ENCODE measurements around the gene KIRREL2. TPM values are rescaled to one million over a fixed set of nuclear protein-coding genes. Genes with fewer than 3 reads are reported as not detected.

KIRREL2 gene
- total and polyA plus RNA-seq, 2 of the 8 experiments (the other 6 are each of a cell fraction or from before 2014, with no cell fraction given): 2.4 to 4.6 TPM

- H3K36me3 ChIP-seq (ENCODE audit: control insufficient read depth in 2 of 4, insufficient read depth in 4 of 4, low read length in 3 of 4): peaks cover 15 to 59% (median 24%) of the 10 kb centered on the region in 4 experiments
Observed at GRCh38 chr19:35894342-35894741, 37.6 kb downstream of the KIRREL2 start.

More at GRCh38 chr19:35894342-35894741, 37.6 kb downstream of the KIRREL2 start:
- Histone ChIP-seq H3K4me2 (ENCODE audit: insufficient read depth in 1 of 2, low read depth in 2 of 2, low read length in 2 of 2) (no peak overlapping the region), H3K4ac (replicated peaks; ENCODE audit: insufficient read length, low read depth, low read length) (no peak overlapping the region), H3K14ac (ENCODE audit: insufficient read length) (no peak overlapping the region), H3K9me3 (ENCODE audit: insufficient read depth in 2 of 2, low read depth in 1 of 2, low read length in 1 of 2) (no peaks in the 10 kb centered on the region), H2BK15ac (ENCODE audit: low read length) (no peak overlapping the region), H2BK12ac (ENCODE audit: low read depth, low read length) (no peak overlapping the region), H2AFZ (ENCODE audit: low read length) (no peak overlapping the region), H3K18ac (ENCODE audit: extremely low read depth, low read length) (no peak overlapping the region), H2AK5ac (ENCODE audit: low read depth, low read length) (no peak overlapping the region), H3K4me1 (replicated peaks in 1 of 4; ENCODE audit: control insufficient read depth in 3 of 4, insufficient read depth in 4 of 4, low read length in 3 of 4) (peaks cover 0 to 5% (median 0%) of the 10 kb centered on the region in 4 experiments; a peak in 3 of 7 replicates), H2BK5ac (ENCODE audit: low read depth, low read length) (no peak overlapping the region), H3K27me3 (replicated peaks in 1 of 4; ENCODE audit: control insufficient read depth in 3 of 4, extremely low read depth in 1 of 4, insufficient read depth in 3 of 4, low read length in 3 of 4) (no peaks in the 10 kb centered on the region), H3K27ac (ENCODE audit: low read depth, low read length) (no peak overlapping the region), H4K5ac (ENCODE audit: insufficient read length, low read depth, low read length) (no peak overlapping the region), H4K20me1 (replicated peaks in 1 of 2; ENCODE audit: control insufficient read depth in 1 of 2, insufficient read depth in 2 of 2, low read length in 2 of 2) (peaks cover 2 to 3% of the 10 kb centered on the region in 2 experiments), H3K23me2 (ENCODE audit: low read depth, low read length) (peaks cover 4% of the 10 kb centered on the region; the same call in 1 of the 2 replicates), H4K91ac (replicated peaks; ENCODE audit: insufficient read length, low read length) (no peak overlapping the region), H3K79me2 (ENCODE audit: control insufficient read depth in 1 of 2, insufficient read depth in 2 of 2, low read length in 2 of 2) (peaks cover 0 to 8% of the 10 kb centered on the region in 2 experiments; a peak in 1 of 4 replicates), H3K79me1 (ENCODE audit: low read depth, low read length) (no peaks in the 10 kb centered on the region; the same call in 1 of the 2 replicates), H3K4me3 (ENCODE audit: extremely low read depth in 1 of 4, insufficient read depth in 2 of 4, low read depth in 3 of 4, low read length in 4 of 4) (no peak overlapping the region), H2BK120ac (replicated peaks; ENCODE audit: low read depth, low read length) (no peak overlapping the region), H4K8ac (ENCODE audit: extremely low read depth, insufficient read depth, low read length) (no peak overlapping the region), H3K9ac (replicated peaks in 1 of 4; ENCODE audit: extremely low read depth in 1 of 4, low read depth in 3 of 4, low read length in 3 of 4) (no peak overlapping the region), H3K56ac (replicated peaks; ENCODE audit: insufficient read length, low read depth, low read length) (no peak overlapping the region), H2BK20ac (ENCODE audit: low read length) (no peak overlapping the region), H3K23ac (ENCODE audit: insufficient read length) (no peak overlapping the region)
- FAIRE-seq: no peak
- no peak for TF ChIP-seq KDM4A (IDR thresholded peaks at IDR 0.05; ENCODE audit: low read depth, low read length, severe bottlenecking)
- TF ChIP-seq SP2 (IDR thresholded peaks at IDR 0.05; ENCODE audit: low read length): no peak
- TF ChIP-seq CREB1 (IDR thresholded peaks at IDR 0.05): no peak
- CTCF ChIA-PET (ENCODE audit: partially characterized antibody): interaction anchor here (0.9 to 1.2 kb wide), 5 partner anchors 37 to 275 kb away, joined by 3 to 5 read pairs (median 3); partner anchors contain the start of genes PSENEN and U2AF1L4
- 98% methylated on average over 2 of the region's 2 CpGs; no CpG with 5 or more reads in 1 of the 2 experiments for WGBS, 2 experiments (ENCODE audit: extremely low coverage in 1 of 2, insufficient coverage in 1 of 2, insufficient read length in 1 of 2, insufficient replicate concordance in 2 of 2, low coverage in 1 of 2, low lambda C conversion rate in 2 of 2, missing lambda C conversion rate in 1 of 2)
- POLR2A ChIA-PET (ENCODE audit: partially characterized antibody): interaction anchor here (1.3 kb wide), 1 partner anchor 9 kb away, joined by 5 read pairs; no protein-coding TSS in a partner anchor
- DNase-seq (ENCODE audit: low read depth in 1 of 2, low spot score in 2 of 2): no peak

Measured in H1 (cell line).